GOT3 (cell line): ENCODE measurements around the gene PDE10A.

Experiments
- DNase-seq: peaks from one replicate; lab custom pipeline; 2025; ENCODE audit warnings: mixed read lengths; lab: John Stamatoyannopoulos, UW

Gene PDE10A

GRCh38 chr6:165390475-165390874, 272.6 kb downstream of the PDE10A start:
- no peak for DNase-seq

GRCh38 chr6:165389534-165389933, 273.5 kb downstream of the PDE10A start:
- DNase-seq = no peak

DNA sequence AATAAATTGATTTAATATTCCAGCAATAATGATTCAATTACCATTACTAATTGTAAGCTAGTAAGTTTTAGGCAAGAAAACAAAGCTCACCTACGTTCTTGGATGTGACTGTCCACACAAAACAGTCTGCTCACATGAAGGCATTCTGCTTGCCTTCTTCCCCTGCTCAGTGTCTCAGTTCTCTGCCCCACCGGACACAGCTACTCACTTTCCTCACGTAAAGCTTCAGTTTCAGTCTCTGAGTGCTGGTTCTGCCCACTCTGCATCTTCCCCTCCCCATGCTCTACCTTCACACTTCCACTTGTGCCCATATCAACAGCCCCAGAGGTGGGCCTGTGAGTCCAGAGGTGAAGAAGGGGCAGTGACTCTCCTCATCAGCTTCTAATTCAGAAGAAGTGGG, 279.7 kb downstream of the PDE10A start:
- DNase-seq = no peak

DNA sequence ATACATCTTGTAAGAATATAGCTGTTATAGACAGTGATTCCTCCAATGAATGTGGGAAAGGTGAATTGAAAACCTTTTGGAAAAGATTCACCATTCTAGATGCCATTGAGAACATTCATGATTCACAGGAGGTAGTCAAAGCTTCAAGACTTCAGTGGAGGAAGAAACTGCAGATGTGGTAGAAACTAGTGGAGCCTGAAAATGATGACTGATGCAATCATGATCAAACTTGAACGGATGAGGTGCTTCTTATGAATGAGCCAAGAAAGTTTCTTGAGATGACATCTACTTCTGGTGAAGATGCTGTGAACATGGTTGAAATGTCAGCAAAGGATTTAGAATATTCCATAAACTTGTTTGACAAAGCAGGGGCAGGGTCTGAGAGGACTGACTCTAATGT, 286.9 kb downstream of the PDE10A start:
- DNase-seq = no peak

DNA sequence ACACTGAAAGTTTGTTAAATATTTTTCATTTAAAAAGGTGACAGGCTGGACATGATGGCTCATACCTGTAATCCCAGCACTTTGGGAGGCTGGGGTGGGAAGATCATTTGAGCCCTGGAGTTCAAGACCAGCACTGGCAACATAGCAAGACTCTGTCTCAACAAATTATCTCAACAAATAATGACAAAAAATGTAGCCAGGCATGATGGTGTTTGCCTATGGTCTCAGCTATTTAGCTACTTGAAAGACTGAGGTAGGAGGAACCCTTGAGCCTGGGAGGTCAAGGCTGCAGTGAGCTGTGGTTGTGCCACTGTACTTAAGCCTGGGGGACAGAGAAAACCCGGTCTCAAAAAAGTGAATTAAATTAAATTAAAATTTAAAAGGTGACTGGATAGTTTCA, 297.7 kb downstream of the PDE10A start:
- DNase-seq = no peak

- no peak for DNase-seq
Measured at GRCh38 chr6:165345700-165346099, 317.3 kb downstream of the PDE10A start.

- DNase-seq = no peak
Measured at GRCh38 chr6:165340532-165340931, 322.5 kb downstream of the PDE10A start.

DNA sequence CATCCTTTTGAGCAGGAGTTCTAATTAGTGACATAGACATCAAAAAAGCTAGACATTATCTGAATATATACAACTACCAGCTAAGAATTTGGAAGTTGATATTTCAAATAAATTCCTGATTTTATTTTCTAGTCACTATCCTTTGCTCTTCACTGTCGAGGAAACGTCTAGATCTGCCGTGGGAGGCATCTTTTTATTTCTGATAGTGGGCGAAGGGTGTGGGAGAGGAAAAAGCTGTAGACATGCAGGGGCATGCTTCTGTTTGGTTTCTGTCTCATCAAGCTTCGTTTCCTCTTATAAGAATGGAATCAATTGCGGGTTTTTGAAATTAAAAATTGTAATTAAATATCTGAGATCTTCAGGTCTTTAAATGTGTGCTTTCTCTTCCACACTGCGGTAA, 337.4 kb downstream of the PDE10A start:
- DNase-seq = no peak

DNA sequence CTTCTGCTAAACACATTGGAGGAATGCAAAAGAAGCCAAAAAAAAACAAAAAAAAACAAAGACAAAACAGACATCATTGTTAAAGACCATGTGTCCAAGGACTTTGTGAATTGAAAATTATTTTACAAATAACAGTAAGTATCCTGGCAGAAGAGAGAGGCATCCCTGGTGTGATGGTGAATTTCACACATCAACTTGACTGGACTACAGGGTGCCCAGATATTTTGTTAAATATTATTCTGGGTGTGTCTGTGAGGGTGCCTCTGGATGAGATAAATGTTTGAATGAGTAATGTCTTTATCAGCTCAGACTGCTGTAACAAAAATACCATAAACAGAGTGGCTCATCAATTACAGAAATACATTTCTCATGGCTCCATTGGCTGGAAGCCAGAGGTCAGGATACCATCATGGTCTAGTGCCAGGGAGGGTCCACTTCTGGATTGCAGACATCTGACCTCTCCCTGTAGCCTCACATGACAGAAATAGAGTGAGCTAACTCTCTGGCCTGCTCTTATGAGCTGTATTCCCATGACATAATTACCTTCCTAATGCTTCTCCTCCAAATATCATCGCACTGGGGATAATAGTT, 341.4 kb downstream of the PDE10A start:
- DNase-seq = no peak

GRCh38 chr6:165321150-165321549, 341.9 kb downstream of the PDE10A start:
- DNase-seq = no peak

DNA sequence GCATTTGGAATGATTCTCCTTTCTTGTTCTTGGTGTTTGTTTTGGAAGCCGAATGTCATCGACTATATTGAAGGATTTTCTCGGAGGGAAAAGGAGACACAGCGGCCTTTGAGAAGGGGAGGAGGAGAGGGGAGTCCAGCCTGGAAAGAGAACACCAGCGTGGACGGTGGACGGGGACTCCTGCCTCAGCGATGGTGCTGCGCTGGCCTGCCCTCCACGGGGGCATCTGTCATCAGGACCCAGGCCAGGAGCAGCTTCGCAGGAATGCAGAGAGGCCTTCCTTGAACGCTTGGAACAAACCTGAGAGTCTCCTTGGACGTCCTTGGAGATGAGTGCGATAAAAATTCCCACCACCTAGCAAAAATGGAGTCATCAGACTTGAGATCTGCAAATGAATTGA, 345.3 kb downstream of the PDE10A start:
- DNase-seq = no peak

DNA sequence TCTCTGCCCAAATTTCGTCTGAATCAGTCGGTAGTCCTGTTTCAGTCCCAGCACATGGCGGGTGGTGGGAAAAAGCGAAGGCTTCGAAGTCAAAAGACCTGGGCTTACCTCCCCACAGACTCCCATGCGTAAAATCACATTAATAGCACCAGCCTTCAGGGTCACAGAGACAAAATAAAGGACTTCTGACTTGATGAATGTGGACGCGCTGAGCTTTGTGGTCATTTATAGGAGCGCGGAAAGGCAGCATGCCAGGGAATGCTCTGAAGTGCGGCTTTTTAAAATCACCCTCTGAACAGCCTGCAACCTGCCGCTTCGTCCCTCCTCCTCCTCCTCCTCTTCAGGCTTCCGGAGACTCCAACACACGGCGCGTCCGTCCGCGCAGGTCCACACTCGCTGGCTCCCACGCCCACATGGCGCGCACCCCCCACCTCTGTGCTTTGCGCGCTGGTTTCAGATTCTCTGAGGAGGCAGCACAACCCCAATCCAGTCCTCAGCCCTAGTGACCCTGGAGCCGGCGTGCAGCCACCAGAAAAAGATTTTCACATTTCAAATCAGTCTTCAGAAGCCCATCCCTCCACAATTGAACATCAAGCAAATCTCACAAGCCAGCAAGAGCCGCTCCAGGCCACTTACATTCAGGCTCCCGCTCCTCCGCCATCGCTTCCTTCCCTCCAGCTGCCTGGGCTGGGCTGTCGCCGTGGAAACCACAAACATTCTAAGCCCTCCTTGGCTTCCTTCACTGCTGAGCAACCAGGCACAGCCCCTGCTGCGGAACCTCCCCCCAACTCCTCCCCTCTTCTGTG, 353.9 kb downstream of the PDE10A start, which contains the start of gene C6orf118:
Gene C6orf118 (minus strand): TSS at position 680 of the 806 bp plus-strand sequence. CDS start 19 bp downstream, at position 661.
- DNase-seq = no peak

DNA sequence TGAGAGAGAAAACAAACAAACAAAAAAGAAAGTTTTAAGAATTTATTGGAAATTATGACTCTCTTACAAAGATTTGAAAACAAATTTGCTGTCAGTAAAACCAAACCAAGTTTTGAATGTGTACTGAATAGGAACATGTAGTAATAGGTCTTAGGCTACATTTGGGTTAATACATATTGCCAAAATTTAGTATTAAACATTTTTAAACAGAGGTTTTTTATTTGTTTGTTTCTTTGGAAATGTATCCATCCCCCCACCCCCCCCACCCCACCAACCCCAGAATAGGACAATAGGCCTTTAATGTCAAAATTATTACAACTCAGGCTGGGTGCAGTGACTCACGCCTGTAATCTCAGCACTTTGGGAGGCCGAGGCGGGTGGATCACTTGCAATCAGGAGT, 356.1 kb downstream of the PDE10A start:
- no peak for DNase-seq

GRCh38 chr6:165301372-165302246, 361.4 kb downstream of the PDE10A start:
- DNase-seq = no peak

GRCh38 chr6:165300422-165300936, 362.6 kb downstream of the PDE10A start:
- no peak for DNase-seq

- DNase-seq = no peak
Measured at GRCh38 chr6:165298875-165299274, 364.2 kb downstream of the PDE10A start.

DNA sequence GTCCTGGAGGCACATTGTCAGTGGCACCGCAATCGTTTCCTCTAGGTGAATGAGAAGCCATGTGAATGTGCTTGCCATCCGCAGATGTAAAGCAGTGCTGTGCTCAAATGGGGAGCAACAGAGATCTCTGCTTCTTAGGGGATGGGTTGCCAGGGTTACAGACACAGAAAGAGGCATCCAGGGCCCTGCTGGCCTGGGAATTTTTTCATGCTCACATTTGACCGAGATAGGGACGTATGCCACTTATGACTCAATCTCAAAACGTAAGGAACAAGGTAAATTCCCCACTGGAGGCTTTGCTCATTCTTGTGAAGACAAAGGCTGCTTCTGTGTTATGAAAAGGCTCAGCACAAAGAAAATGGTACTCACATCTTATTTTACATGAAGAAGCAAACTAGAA, 364.6 kb downstream of the PDE10A start:
- no peak for DNase-seq

GRCh38 chr6:165292657-165293056, 370.4 kb downstream of the PDE10A start:
- DNase-seq = no peak
